Measurements from ENCODE around the gene GALNT13.

Gene GALNT13

DNA sequence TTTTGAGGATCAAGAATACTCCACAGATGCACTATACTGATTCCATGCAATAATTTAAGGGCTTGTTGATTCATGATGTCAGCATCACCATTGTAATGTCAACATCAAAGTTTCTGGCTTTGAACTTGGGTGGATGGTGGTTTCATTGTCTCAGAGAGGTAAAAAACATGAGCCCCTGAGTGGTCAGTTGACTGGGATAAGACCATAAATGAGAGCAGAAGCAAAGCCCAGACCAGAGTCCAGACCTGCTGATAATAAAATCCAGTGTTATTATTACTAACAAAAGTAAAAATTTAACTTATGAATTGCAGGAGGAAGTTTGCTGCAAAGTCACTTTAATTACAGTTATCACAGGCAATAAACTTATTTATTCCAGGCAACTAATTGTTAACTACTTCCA, 358.2 kb downstream of the GALNT13 start:
- in situ Hi-C loops (cut with HindIII; ENCODE audit: low sequenced_read_pairs): no loop called here
- TF ChIP-seq, protein P1, sequence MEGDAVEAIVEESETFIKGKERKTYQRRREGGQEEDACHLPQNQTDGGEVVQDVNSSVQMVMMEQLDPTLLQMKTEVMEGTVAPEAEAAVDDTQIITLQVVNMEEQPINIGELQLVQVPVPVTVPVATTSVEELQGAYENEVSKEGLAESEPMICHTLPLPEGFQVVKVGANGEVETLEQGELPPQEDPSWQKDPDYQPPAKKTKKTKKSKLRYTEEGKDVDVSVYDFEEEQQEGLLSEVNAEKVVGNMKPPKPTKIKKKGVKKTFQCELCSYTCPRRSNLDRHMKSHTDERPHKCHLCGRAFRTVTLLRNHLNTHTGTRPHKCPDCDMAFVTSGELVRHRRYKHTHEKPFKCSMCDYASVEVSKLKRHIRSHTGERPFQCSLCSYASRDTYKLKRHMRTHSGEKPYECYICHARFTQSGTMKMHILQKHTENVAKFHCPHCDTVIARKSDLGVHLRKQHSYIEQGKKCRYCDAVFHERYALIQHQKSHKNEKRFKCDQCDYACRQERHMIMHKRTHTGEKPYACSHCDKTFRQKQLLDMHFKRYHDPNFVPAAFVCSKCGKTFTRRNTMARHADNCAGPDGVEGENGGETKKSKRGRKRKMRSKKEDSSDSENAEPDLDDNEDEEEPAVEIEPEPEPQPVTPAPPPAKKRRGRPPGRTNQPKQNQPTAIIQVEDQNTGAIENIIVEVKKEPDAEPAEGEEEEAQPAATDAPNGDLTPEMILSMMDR (IDR thresholded peaks at IDR 0.05; ENCODE audit: low read depth, low read length, missing control alignments): no peak
- DNase-seq (ENCODE audit: low read depth): no peak
- H3K4me3 ChIP-seq (ENCODE audit: low read depth, low read length): no peak overlapping the region

DNA sequence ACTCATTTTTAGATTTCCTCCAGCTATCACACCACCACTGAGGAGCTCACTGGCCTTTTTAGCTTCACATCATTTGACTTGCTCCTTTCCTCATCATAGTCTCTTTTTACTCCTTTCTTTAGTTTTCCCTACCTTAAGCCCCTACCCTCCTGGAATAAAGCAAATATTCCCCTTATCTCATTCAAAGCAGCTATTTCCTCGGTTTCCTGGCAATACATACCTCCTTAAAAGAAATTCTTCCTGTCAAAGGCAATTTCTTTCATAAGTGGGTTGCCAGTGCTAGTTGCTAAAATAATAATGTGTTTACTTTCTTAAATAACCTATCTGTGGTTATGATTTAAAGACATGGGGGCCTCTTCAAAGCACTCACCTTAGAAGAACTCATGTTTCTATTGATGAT, 359.3 kb downstream of the GALNT13 start:
- in situ Hi-C loops (cut with HindIII; ENCODE audit: low sequenced_read_pairs): no loop called here
- no peak for DNase-seq (ENCODE audit: low read depth)
- H3K4me3 ChIP-seq (ENCODE audit: low read depth, low read length): no peak overlapping the region
- TF ChIP-seq, protein P1 (IDR thresholded peaks at IDR 0.05; ENCODE audit: low read depth, low read length, missing control alignments): no peak

DNA sequence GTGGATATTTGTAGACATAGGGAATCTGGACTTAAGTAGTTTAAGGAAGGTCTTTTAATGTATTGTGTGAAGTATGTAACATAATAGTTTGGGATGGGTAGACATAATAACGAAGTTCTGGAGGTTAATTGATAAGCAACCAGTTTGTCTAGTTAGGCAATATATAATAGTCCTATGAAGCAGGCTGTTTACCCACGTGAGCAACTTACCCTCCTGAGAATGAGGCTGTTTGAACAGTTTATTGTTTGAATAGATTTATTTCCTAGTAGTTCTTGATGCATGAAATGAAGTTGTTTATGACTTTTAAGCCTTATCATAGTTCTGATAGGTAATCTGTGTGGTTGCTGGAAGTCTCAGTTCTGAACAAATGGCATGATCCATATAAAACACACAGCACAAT, 361.5 kb downstream of the GALNT13 start:
- TF ChIP-seq, protein P1 (IDR thresholded peaks at IDR 0.05; ENCODE audit: low read depth, low read length, missing control alignments): no peak
- DNase-seq (ENCODE audit: low read depth): no peak
- in situ Hi-C loops (cut with HindIII; ENCODE audit: low sequenced_read_pairs): no loop called here
- H3K4me3 ChIP-seq (ENCODE audit: low read depth, low read length): no peak overlapping the region

DNA sequence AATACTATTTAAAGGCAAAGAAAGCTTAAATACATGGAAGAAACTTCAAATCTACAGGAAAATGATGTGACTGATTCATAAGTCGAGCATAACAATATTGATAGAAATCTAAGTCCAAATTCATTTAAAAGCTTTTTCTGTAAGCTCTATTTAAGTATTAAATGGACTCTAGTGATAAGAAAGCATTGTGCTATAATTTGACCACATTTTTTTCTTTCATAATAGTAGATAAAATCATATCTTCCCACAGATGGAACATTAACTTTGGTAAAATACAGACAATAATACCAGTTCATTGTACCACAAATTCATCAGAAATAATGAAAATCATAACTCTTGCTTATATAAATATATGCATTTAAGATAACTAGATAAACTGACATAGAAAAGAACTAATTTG, 366.5 kb downstream of the GALNT13 start:
- in situ Hi-C loops (cut with HindIII; ENCODE audit: low sequenced_read_pairs): no loop called here
- TF ChIP-seq, protein P1 (IDR thresholded peaks at IDR 0.05; ENCODE audit: low read depth, low read length, missing control alignments): no peak
- no peak overlapping the region for H3K4me3 ChIP-seq (ENCODE audit: low read depth, low read length)
- DNase-seq (ENCODE audit: low read depth): no peak

DNA sequence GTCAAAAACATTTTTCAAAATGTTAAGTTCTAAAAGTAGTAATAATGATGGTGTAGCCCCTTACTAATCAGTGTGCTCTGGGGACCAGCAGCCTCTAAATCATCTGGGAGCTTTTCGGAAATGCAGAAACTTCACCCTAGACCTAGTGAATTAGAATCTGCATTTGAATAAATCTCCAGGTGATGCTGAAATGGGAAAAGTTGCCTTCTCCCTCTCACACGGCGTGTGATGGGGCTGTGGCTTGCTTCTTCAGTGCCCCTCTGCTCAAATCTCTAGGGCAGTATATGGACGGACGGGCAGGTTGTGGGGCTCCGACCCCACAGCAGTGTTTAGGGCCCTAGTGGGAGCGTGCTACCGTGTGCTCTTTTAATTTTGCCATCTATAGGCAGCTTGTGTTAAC, 368.6 kb downstream of the GALNT13 start:
- DNase-seq (ENCODE audit: low read depth): no peak
- H3K4me3 ChIP-seq (ENCODE audit: low read depth, low read length): no peak overlapping the region
- in situ Hi-C loops (cut with HindIII; ENCODE audit: low sequenced_read_pairs): no loop called here
- TF ChIP-seq, protein P1 (IDR thresholded peaks at IDR 0.05; ENCODE audit: low read depth, low read length, missing control alignments): no peak

DNA sequence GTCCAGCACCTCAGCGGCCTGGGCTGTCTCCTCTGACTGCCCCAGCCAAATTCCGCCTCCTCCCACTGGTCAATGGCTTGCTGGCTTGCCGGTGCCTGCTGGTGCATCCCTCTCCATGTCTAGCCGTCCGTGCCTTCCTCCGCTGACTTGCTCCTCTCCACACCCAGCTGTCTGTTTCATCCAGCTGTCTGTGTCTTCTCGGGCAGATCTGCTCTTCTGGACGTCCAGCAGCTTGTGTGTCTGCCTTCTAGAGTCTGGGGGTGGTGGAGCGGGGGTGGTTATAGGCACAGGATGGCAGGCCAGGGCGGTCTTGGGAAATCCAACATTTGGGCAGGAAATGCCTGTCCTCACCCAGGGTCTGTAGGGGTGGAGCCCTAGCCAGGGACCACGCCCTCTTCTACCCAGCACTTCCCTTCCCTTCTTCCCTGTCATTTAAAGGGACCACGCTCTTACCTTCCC, 369.2 kb downstream of the GALNT13 start:
- TF ChIP-seq, protein P1 (IDR thresholded peaks at IDR 0.05; ENCODE audit: low read depth, low read length, missing control alignments): no peak
- DNase-seq (ENCODE audit: low read depth): no peak
- no peak overlapping the region for H3K4me3 ChIP-seq (ENCODE audit: low read depth, low read length)
- in situ Hi-C loops (cut with HindIII; ENCODE audit: low sequenced_read_pairs): no loop called here

DNA sequence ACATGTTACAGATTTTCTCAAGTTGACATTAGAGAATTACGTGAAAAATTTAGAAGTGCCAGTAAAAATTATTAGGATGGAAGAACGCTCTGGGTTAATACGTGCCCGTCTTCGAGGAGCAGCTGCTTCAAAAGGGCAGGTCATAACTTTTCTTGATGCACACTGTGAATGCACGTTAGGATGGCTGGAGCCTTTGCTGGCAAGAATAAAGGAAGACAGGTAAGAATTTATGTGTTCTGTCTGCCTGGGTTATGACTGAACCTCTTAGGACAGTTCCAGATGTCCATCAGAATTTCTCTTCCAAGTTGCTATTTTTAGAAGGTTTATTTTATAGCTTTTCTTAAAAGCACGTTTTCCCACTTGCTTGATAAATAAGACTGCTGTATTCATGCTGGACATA, 371.0 kb downstream of the GALNT13 start:
- no peak for DNase-seq (ENCODE audit: low read depth)
- in situ Hi-C loops (cut with HindIII; ENCODE audit: low sequenced_read_pairs): no loop called here
- TF ChIP-seq, protein P1 (IDR thresholded peaks at IDR 0.05; ENCODE audit: low read depth, low read length, missing control alignments): no peak
- H3K4me3 ChIP-seq (ENCODE audit: low read depth, low read length): no peak overlapping the region

Measured in astrocyte of the cerebellum (primary cell).